MM.1S (cell line): ENCODE measurements around the gene FLAD1.

Source experiments
- CTCF ChIP-seq: fragments of 300-600 bp; sonication (generic); IDR thresholded peaks from 2 replicates; pipeline ENCODE4 v1.5.1; 2016; ENCODE audit warnings: antibody characterized with exemption, low read length, mixed read lengths
- EZH2phosphoT487 ChIP-seq: fragments of 300-600 bp; sonication (generic); IDR thresholded peaks from 2 replicates; pipeline ENCODE4 v1.6.1; 2018; ENCODE audit warnings: antibody characterized with exemption, low read length

GRCh38 chr1:155009742-155010141 lies 26.6 kb downstream of the FLAD1 start:
- TF ChIP-seq CTCF (no peak), EZH2phosphoT487 (no peak)
